Lower leg skin (tissue), 4 donors: ENCODE results near the gene POLN. TPM values are rescaled to one million over a fixed set of nuclear protein-coding genes. Genes with fewer than 3 reads are reported as not detected.

Source experiments
- DNase-seq, 2 donors: peaks; one replicate each; pipeline ENCODE4 v3.0.0-alpha.2; 2019; ENCODE audit warnings: low spot score in 2 of 2
- H3K4me3 ChIP-seq: fragments of 200-600 bp; sonication (generic); 2 replicates; pipeline ENCODE4 v1.5.1; 2017; ENCODE audit warnings: mild to moderate bottlenecking, low read depth; ENCODE audit not compliant: poor library complexity, severe bottlenecking
- CTCF ChIP-seq, 3 donors: fragments of 450-650 bp; IDR thresholded peaks; one replicate each; pipeline ENCODE4 v1.5.1; 2016; ENCODE audit warnings: antibody characterized with exemption in 3 of 3, mild to moderate bottlenecking in 3 of 3, moderate library complexity in 2 of 3
- POLR2A ChIP-seq, 2 donors: fragments of 450-650 bp; IDR thresholded peaks; one replicate each; pipeline ENCODE4 v1.6.1; 2016 to 2017; ENCODE audit warnings: antibody characterized with exemption in 2 of 2, mild to moderate bottlenecking in 1 of 2, moderate library complexity in 1 of 2
- WGBS, 2 donors: methylation state at CpG; one replicate each; pipeline ENCODE4 v1.1.5; 2018; 5-methylcytosine and 5-hydroxymethylcytosine counted together
- intact Hi-C: fragments of 100-400 bp; cut with DNase I; formaldehyde crosslinking; loops from one replicate; pipeline ENCODE4 v1.15.0; 2023; ENCODE audit warnings: low total_unique reads
- total RNA-seq, 4 donors: library from RNA; depleted of rRNA; stranded (reverse); fragments of >200 nt; gene quantifications; one replicate each; pipeline ENCODE4 v1.1.0, GENCODE V29; 2016

The POLN gene
- total RNA-seq, 4 donors from 2014 or later: 0.30 to 3.3 (median 0.89) TPM

GRCh38 chr4:2284161-2284933 lies 42.4 kb upstream of the POLN start:
- no peak for DNase-seq
- intact Hi-C loops: no loop called here
- WGBS, 2 donors: 92 to 95% methylated on average over 20 to 23 of the region's 23 CpGs
- TF ChIP-seq POLR2A (IDR thresholded peaks at IDR 0.05) (no peak), CTCF (IDR thresholded peaks at IDR 0.05) (no peak)
- H3K4me3 ChIP-seq: no peak overlapping the region

- TF ChIP-seq CTCF (IDR thresholded peaks at IDR 0.05) (no peak), POLR2A (IDR thresholded peaks at IDR 0.05) (no peak)
- DNase-seq: no peak
- no peak overlapping the region for H3K4me3 ChIP-seq
- intact Hi-C loops: no loop called here
- WGBS, 2 donors: 93 to 96% methylated on average over 3 of the region's 3 CpGs
These were observed 41.3 kb upstream of the POLN start for GRCh38 chr4:2283199-2283711.

GRCh38 chr4:2281575-2282343 lies 39.8 kb upstream of the POLN start:
- no peak overlapping the region for H3K4me3 ChIP-seq
- TF ChIP-seq CTCF (IDR thresholded peaks at IDR 0.05) (no peak), POLR2A (IDR thresholded peaks at IDR 0.05) (no peak)
- 69 to 82% methylated on average over 10 of the region's 10 CpGs for WGBS, 2 donors
- DNase-seq: no peak
- intact Hi-C loops: no loop called here

GRCh38 chr4:2280531-2281300 lies 38.8 kb upstream of the POLN start:
- intact Hi-C loops: no loop called here
- no peak for DNase-seq
- 85 to 86% methylated on average over 13 of the region's 13 CpGs for WGBS, 2 donors
- no peak for TF ChIP-seq CTCF (IDR thresholded peaks at IDR 0.05)
- no peak for TF ChIP-seq POLR2A (IDR thresholded peaks at IDR 0.05)
- H3K4me3 ChIP-seq: no peak overlapping the region

- 92 to 95% methylated on average over 9 of the region's 9 CpGs for WGBS, 2 donors
- TF ChIP-seq POLR2A (IDR thresholded peaks at IDR 0.05) (no peak), CTCF (IDR thresholded peaks at IDR 0.05) (no peak)
- H3K4me3 ChIP-seq: no peak overlapping the region
- no peak for DNase-seq
- intact Hi-C loops: no loop called here
These were observed 36.0 kb upstream of the POLN start for GRCh38 chr4:2277956-2278355.
